HG03442 (cell line): ENCODE data around the gene GMDS.

ENCODE experiments used
- ATAC-seq: cut with Tn5 transposase; IDR thresholded peaks from one replicate; pipeline ENCODE4 v1.9.1; 2021; ENCODE audit warnings: mild to moderate bottlenecking, moderate library complexity; ENCODE audit not compliant: unreplicated experiment

Gene GMDS

DNA sequence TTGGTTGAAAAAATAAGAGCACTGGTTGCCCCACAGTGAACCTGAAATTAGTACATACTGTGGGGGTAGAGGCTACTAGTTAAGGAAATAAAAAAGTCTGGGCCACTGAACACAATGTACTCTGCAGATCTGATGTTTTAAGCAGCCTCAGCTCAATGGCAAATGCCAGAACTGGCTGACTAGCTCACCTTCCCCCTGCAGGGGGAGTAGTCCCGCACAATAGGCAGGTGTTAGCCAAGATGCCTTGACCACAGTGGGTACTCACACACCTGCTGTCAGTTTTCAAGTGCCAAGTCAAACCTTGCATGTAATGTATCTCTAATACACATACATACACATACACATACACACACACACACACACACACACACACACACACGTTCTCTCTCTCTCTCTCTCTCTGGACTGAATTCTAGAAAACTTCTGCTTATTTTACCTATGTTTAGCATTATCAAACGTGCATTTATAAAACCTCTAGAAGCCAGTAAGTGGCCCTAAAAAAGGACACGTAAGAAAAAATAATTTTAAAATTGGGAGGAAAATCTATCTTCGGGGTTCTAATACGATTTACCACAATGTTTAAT is 36.1 kb downstream of the GMDS start:
- ATAC-seq: peak; percentile 53

- no peak for ATAC-seq
Observed at GRCh38 chr6:2208468-2208867, 36.9 kb downstream of the GMDS start.

- no peak for ATAC-seq
Observed at GRCh38 chr6:2205396-2205795, 40.0 kb downstream of the GMDS start.

GRCh38 chr6:2204272-2204671 is 41.1 kb downstream of the GMDS start:
- ATAC-seq: no peak

GRCh38 chr6:2203264-2203663 is 42.1 kb downstream of the GMDS start:
- ATAC-seq: no peak

GRCh38 chr6:2197984-2198383 is 47.4 kb downstream of the GMDS start:
- ATAC-seq: no peak

DNA sequence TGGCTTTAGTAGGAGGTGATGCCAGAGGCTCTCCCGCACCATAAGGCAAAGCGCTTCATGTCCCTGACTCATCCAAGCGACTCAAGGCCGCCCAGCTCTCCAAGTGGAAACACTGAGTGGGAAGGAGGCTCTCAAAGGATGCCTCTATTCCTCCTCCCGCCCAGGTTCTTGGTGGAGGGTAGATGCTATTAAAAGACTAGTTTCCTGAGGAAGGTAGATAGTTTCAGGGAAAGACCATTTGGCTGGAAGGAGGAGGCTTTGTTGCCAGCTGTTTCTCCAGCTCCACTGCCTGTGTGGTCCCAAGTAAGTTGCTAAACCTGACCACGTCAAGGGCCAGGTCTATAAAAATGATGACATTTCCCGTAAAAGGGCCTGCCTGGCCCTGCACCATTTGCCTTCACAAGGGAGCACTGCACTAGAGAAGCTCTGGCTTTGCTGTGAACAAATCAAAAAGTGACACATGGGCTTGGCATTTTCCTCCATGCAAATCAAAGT is 48.2 kb downstream of the GMDS start:
- no peak for ATAC-seq

GRCh38 chr6:2196079-2196679 is 49.2 kb downstream of the GMDS start:
- no peak for ATAC-seq

GRCh38 chr6:2194643-2195042 is 50.8 kb downstream of the GMDS start:
- no peak for ATAC-seq

DNA sequence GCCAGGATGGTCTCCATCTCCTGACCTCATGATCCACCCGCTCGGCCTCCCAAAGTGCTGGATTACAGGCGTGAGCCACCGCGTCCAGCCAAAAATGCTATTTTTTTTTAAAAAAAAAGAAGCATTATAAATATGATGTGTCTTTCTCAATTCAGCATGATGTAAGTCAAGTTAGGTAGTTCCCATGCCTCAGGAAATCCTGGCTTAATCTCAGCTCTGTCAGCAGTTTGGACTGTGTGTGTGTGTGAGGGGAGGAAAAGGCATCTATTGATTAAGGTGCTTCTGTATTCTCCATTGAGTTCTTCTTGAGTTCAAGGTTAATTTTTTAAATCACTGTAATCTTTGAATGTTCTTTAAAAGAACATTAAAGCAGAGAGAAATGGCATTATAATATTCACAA is 51.5 kb downstream of the GMDS start:
- no peak for ATAC-seq

DNA sequence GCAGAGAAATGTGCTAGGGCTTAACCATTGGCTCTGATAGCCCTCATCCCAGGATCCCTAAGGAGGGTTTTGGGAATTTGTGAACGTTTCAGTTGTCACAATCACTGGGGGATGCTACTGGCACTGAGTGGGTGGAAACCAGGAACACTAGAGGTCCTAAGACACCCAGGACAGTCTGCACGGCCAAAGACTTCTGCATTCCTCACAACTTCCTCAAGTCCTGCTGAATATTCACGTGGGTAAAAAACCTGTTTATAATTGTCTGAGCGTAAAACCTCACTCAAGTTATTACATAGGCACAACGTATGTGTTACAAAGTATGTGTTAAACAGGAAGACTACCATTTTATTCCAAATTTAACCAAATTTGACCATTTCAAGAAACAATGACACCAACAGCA is 52.4 kb downstream of the GMDS start:
- ATAC-seq: no peak

DNA sequence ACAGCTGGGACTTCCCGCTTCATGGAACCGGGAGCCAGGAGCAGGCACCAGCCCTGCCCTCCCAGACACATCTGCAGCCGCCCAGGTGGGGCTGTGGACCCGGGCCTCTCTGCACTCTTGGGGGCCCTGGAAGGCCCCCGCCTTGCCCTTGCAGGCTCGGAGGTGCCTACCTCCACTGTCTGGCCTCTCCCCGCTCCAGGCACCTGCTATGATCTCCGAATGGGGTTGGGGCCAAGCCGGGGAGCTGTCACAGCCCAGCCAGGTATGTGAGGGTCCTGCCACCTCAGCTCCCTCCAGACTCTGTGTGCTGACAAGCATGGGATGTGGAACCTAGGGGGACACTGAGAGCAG is 54.0 kb downstream of the GMDS start:
- no peak for ATAC-seq

DNA sequence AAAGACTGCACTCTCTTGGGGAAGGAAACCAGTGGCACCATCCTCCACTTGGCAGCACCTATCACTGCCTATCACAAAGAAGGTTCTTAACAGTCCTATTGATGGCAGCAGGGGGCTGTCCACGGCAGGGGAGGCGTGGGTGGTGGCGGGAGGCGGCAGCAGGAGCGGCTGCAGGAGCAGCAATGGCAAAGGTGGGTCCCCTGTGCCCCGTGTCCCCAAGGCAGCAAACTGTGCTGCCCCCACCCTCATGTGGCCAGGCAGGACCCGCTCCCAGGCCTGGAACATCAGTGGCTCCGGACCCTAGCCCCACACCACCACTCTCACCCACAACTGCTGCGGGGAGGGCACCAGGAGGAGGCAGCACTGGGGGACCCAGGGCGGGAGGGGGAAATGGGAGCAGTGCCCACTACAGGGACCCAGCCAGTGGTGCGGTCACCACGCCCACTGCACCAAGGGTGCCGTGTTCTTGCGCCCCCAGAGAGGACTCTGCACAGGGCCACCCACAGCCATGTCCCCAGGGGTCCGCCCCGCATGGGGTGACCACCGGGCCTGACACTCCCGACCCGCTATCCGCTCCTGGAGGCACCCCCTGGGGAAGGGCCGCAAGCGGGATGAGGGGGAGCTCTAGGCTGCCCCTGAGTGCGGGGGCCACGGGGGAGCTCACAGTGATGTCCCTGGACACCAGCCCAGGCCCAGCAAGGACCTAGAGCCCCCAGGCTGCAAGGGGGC is 54.6 kb downstream of the GMDS start:
- ATAC-seq: no peak

DNA sequence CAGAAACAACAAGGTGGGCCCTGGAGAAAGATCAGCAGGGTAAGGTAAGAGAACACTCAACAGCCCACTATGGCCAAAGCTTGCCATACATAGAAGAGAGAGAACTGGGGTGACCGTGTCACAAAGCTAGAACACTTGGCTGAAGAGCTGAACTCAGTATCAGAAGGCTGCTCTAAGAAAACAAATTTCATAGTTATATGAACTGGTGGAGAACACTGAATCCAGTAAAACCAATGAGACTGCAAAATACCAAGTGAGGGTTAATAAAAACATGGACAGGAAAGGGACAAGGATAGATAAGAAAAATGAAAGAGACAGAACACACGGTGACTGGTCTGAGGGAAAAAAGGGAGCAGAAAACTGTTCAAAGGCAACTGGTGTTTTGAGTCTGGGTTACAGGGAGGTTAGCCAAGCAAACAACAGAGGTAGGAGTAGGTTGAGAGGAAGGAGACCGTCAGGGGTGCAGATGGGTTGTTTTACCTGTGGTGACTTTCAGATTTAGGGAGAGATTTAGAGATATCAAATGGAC is 56.5 kb downstream of the GMDS start:
- no peak for ATAC-seq

DNA sequence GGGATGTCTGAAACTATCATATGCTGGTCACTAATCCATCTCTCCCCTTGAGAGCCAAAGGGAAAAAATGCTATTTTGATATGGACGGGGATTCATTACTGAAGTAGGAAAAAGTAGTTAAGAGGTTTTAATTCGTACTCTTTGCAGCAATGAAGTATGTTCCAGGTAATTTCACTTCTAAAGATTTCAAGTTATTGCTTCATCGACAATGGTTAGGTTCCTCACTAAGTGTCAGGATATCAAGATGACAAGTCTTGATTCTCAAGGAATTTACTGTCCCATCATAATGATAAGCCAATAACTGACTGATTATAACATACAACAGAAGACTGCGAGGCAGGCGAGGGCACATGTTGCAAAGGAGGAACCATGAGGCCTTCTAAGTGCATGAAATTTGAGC is 57.0 kb downstream of the GMDS start:
- ATAC-seq: no peak

DNA sequence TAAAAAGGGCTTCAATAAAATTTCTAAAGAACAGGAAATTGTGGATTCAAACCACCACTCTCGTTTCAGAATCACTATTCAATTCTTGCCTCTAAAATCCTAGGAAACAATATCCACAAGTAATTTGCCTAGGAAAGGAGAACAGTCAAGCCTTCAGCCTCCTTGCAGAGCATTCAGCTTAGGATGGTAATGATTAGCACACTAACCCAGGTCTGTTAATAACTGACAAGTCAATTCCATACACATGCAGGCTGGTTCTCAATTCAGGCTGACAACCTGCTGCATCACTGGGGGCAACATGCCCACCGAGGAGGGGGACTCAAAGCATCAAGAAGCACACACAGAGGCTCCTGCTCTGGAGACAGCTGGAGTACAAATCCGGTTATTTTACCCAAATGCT is 57.6 kb downstream of the GMDS start:
- no peak for ATAC-seq

- peak; percentile 60 for ATAC-seq
Observed at GRCh38 chr6:2186516-2186915, 58.9 kb downstream of the GMDS start.

GRCh38 chr6:2185466-2185865 is 59.9 kb downstream of the GMDS start:
- no peak for ATAC-seq

DNA sequence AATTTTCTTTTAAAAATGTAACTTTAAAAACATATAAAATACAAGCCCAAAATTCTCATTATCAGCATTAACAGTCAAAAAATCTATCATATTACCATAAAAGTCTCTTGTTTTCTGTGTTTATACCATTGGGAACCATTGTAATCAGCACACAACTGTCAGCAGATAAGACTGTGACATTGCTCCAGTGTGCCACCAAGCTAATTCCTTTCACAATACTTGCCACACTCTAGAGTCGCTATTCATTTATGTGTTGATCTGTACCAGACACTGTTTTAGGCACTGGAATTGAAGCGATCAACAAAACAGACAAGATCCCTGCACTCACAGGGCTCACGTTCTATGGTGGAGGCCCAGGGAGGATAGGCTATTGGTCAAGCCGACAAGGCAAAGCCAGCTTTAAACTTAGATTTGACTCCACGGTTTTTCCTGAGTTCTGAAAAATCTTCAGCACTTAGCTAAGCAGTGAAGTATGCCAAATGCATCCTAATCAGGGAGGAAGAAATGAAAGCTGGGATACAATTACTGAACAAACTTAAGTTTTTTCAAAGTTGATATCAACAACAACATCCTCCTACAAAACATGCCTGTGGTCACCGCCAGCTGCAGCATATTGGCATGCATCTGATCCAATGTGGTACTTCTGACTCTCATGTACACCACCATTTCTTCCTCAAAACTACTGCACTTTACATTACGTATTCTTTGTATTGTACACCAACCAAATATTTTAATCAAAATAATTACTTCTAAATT is 60.5 kb downstream of the GMDS start:
- ATAC-seq: no peak

DNA sequence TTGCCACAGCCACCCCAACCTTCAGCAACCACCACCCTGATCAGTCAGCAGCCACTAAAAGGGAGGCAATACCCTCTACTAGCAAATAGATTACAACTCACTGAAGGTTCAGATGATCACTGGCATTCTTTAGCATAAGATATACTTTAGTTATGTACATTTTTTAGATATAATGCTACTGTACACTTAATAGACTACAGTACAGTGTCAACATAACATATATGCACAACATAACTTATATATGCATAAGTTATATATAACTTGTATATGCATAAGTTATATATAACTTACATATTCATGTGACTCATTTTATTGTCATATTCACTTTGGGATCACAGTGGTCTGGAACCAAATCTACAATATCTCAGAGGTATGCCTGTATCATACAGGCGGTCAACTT is 61.7 kb downstream of the GMDS start:
- no peak for ATAC-seq

GRCh38 chr6:2183246-2183645 is 62.2 kb downstream of the GMDS start:
- no peak for ATAC-seq
